Ascending aorta (tissue), 2 donors: ENCODE results near the gene P3H1. TPM values are rescaled to one million over a fixed set of nuclear protein-coding genes. Genes with fewer than 3 reads are reported as not detected.

Source experiments
- DNase-seq, 2 donors: peaks; one replicate each; pipeline ENCODE4 v3.0.0-alpha.2; 2019; ENCODE audit warnings: low spot score in 2 of 2
- H3K27ac ChIP-seq, 2 donors: fragments of 200-600 bp; sonication (generic); one replicate each; pipeline ENCODE4 v1.5.1; 2016 to 2017; ENCODE audit warnings: mild to moderate bottlenecking in 1 of 2
- H3K27me3 ChIP-seq: fragments of 200-600 bp; sonication (generic); one replicate; pipeline ENCODE4 v1.5.1; 2017
- H3K36me3 ChIP-seq, 2 donors: fragments of 200-600 bp; sonication (generic); one replicate each; pipeline ENCODE4 v1.5.1; 2016
- H3K4me1 ChIP-seq, 2 donors: fragments of 200-600 bp; sonication (generic); one replicate each; pipeline ENCODE4 v1.5.1; 2016 to 2017; ENCODE audit warnings: mild to moderate bottlenecking in 1 of 2
- H3K4me3 ChIP-seq, 2 donors: fragments of 200-600 bp; sonication (generic); one replicate each; pipeline ENCODE4 v1.5.1; 2016 to 2017; ENCODE audit warnings: mild to moderate bottlenecking in 1 of 2
- H3K9me3 ChIP-seq, 2 donors: fragments of 200-600 bp; sonication (generic); one replicate each; pipeline ENCODE4 v1.5.1; 2016
- CTCF ChIP-seq, 3 experiments: fragments of 200-600 bp in 2 of 3; fragments of 450-650 bp in 1 of 3; sonication (generic) in 2 of 3; IDR thresholded peaks; one replicate each; pipeline ENCODE4 v1.5.1; 2016 to 2019; ENCODE audit warnings: antibody characterized with exemption in 3 of 3, mild to moderate bottlenecking in 1 of 3, moderate library complexity in 1 of 3
- intact Hi-C: fragments of 100-400 bp; cut with DNase I; formaldehyde crosslinking; loops from one replicate; pipeline ENCODE4 v1.15.1; 2023
- total RNA-seq: library from RNA; depleted of rRNA; stranded (reverse); fragments of >200 nt; gene quantifications from one replicate; pipeline ENCODE4 v1.1.0, GENCODE V29; 2016

The P3H1 gene
- total RNA-seq, 1 donor from 2014 or later = 72.2 TPM

- Histone ChIP-seq H3K4me3 (no peak overlapping the region), H3K27me3 (no peaks in the 10 kb centered on the region), H3K27ac (no peak overlapping the region), H3K9me3 (no peaks in the 10 kb centered on the region), H3K36me3 (peaks cover 30 to 44% of the 10 kb centered on the region in 2 donors), H3K4me1 (peaks cover 0 to 12% of the 10 kb centered on the region in 2 donors)
- intact Hi-C loops = no loop called here
- DNase-seq = no peak
- no peak for TF ChIP-seq CTCF (IDR thresholded peaks at IDR 0.05)
Measured at GRCh38 chr1:42762269-42762668, 4.6 kb downstream of the P3H1 start.

DNA sequence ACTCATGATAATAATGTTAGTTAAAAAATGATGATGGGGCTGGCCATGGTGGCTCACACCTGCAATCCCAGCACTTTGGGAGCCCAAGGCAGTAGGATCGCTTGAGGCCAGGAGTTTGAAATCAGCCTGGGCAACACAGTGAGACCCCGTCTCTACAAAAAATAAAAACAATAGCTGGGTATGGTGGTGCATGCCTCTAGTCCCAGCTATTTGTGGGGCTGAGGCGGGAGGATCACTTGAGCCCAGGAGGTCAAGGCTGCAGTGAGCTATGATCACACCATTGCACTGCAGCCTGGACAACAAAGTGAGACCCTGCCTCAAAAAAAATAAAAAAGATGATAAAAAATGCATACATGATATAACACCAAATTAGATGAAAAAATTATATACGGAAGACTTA is 5.3 kb downstream of the P3H1 start:
- Histone ChIP-seq H3K4me1 (peaks cover 0 to 12% of the 10 kb centered on the region in 2 donors), H3K27me3 (no peaks in the 10 kb centered on the region), H3K27ac (no peak overlapping the region), H3K4me3 (no peak overlapping the region), H3K9me3 (no peaks in the 10 kb centered on the region), H3K36me3 (peaks cover 31 to 51% of the 10 kb centered on the region in 2 donors)
- no peak for TF ChIP-seq CTCF (IDR thresholded peaks at IDR 0.05)
- intact Hi-C loops = no loop called here
- no peak for DNase-seq

GRCh38 chr1:42759114-42759513 is 7.7 kb downstream of the P3H1 start:
- Histone ChIP-seq H3K4me3 (no peak overlapping the region), H3K4me1 (no peaks in the 10 kb centered on the region), H3K27ac (no peak overlapping the region), H3K36me3 (peaks cover 53 to 75% of the 10 kb centered on the region in 2 donors), H3K27me3 (no peaks in the 10 kb centered on the region), H3K9me3 (no peaks in the 10 kb centered on the region)
- TF ChIP-seq CTCF (IDR thresholded peaks at IDR 0.05) = no peak
- intact Hi-C loops = loop anchor here (5.0 kb wide), 1 partner anchor 617 kb away; no protein-coding TSS in a partner anchor
- DNase-seq = no peak

GRCh38 chr1:42758641-42759040 is 8.2 kb downstream of the P3H1 start:
- DNase-seq = no peak
- H3K27me3 ChIP-seq = no peaks in the 10 kb centered on the region
- TF ChIP-seq CTCF (IDR thresholded peaks at IDR 0.05) = no peak
- H3K4me3 ChIP-seq = no peak overlapping the region
- H3K36me3 ChIP-seq = peaks cover 58 to 79% of the 10 kb centered on the region in 2 donors
- no peak overlapping the region for H3K27ac ChIP-seq
- H3K9me3 ChIP-seq = no peaks in the 10 kb centered on the region
- intact Hi-C loops = loop anchor here (5.0 kb wide), 1 partner anchor 616 kb away; no protein-coding TSS in a partner anchor
- H3K4me1 ChIP-seq = no peaks in the 10 kb centered on the region

DNA sequence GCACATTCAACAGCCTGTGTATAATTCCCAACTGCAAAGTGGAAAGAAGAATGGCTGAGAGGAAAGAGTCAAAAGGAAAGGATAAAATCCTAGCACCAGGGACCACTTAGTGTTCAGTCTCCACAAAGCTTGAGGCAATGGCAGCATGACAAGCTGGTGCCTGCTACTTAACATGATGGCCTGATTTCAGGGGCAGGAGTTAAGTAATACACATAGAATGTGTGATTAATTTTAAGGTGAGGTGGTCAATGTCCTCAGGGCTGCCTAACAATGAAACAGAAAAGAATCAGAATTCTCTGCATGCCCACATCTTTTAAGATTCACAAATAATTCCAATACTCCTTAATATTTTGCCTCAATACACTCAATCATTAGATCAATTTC is 8.9 kb downstream of the P3H1 start:
- no peaks in the 10 kb centered on the region for H3K4me1 ChIP-seq
- H3K4me3 ChIP-seq = no peak overlapping the region
- TF ChIP-seq CTCF (IDR thresholded peaks at IDR 0.05) = no peak
- intact Hi-C loops = loop anchor here (5.0 kb wide), 1 partner anchor 616 kb away; no protein-coding TSS in a partner anchor
- H3K27me3 ChIP-seq = no peaks in the 10 kb centered on the region
- H3K36me3 ChIP-seq = peaks cover 61 to 87% of the 10 kb centered on the region in 2 donors
- no peak overlapping the region for H3K27ac ChIP-seq
- H3K9me3 ChIP-seq = no peaks in the 10 kb centered on the region
- no peak for DNase-seq
